Ramos (cell line): Measurements from ENCODE around the gene TDP2.

Source experiments
- in situ Hi-C: fragments of 300-500 bp; cut with MboI; formaldehyde crosslinking; loops from one replicate; pipeline ENCODE4 v1.14.3; 2022; ENCODE audit warnings: low sequenced_read_pairs; ENCODE audit not compliant: unreplicated experiment

Gene TDP2

GRCh38 chr6:24607310-24608105 is 59.2 kb downstream of the TDP2 start:
- in situ Hi-C loops = no loop called here

DNA sequence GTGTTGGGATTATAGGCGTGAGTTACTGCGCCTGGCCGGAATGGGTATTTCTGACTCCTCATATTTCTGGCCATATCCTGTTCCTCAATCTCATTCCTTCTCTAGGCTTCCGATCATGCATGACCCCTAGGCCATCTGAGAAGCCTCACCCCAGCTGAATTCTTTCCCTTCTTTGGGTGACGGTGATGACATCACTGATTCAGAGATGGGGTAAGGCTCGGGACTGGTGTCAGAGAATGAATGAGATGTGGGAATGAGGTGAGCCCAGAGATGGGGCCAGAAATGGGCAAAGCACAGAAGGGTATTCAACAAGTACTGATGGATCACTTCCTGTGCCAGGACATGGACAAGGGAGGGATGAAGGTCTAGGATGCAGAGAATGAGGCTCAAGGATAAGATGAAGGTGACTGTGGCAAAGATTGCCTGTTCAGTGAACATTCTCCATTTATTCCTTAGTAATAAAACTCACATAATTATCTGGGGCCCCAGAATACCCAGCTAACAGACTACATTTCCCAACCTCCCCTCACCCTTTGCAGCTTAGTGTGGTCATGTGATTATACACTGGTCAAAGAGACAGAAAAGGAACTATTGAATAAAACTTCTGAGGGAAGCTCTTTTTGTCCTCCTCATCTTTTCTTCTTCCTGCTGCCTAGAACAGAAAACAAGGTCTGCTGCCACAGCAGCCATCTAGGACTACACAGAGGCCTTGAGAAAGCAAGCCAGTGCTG is 60.3 kb downstream of the TDP2 start:
- in situ Hi-C loops = no loop called here

DNA sequence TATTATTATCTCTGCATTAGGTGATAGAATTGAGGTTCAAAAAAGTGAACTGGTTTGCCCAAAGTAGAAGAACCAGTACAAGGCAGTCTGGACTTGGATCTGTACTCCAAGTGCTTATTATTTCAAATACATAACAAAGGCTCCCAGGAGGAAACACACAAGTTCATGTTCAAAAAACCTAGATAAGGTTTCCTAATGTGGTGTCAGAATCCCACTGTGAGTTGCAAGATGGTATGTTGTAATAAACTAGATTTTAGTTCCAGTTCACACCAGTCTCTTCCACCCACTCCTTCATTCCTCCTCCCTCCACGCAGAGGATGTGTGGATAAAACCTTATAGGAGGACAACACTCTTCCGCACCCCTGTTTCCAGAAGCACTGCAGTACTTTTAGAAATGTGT is 63.5 kb downstream of the TDP2 start:
- in situ Hi-C loops = no loop called here

DNA sequence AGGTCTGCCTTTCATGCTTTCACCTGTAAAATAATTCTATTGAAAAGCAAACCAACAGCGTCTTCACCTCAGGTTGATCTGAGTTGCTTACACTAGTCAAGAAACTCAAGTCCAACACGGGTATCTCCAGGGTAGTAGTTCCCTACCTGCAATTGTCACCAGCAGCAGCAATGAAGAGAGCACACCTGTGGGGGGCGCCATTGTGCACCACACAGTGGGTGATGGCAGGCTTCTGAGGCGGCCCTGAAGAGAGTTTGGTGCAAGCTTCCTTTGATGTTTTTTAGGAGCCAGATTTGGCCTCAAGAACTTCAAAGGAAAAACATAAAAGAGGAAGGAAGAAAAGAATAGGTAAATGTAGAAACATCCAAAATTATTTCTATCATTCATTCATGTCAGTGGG is 65.8 kb downstream of the TDP2 start:
- in situ Hi-C loops = no loop called here
